GM23248 (cell line): ENCODE measurements around the gene DNAJC22. TPM values are rescaled to one million over a fixed set of nuclear protein-coding genes. Genes with fewer than 3 reads are reported as not detected.

Source experiments
- DNase-seq: peaks from one replicate; pipeline ENCODE4 v3.0.0-alpha.2; 2015
- H2AFZ ChIP-seq: fragments of 200-600 bp; sonication (generic); 2 replicates; pipeline ENCODE4 v1.6.1; 2016; ENCODE audit warnings: antibody characterized with exemption
- H3F3A ChIP-seq: fragments of 200-600 bp; sonication (generic); 2 replicates; pipeline ENCODE4 v1.6.1; 2016; ENCODE audit warnings: mild to moderate bottlenecking, antibody characterized with exemption, mixed run types; ENCODE audit not compliant: insufficient read depth
- H3K27ac ChIP-seq: fragments of 200-600 bp; sonication (generic); 2 replicates; pipeline ENCODE4 v1.5.1; 2016; ENCODE audit warnings: mild to moderate bottlenecking
- H3K27me3 ChIP-seq: fragments of 200-600 bp; sonication (generic); replicated peaks from 2 replicates; pipeline ENCODE4 v1.6.1; 2016; ENCODE audit warnings: mild to moderate bottlenecking; ENCODE audit not compliant: insufficient read depth
- H3K36me3 ChIP-seq: fragments of 200-600 bp; sonication (generic); 2 replicates; pipeline ENCODE4 v1.6.1; 2016; ENCODE audit warnings: low read depth, mild to moderate bottlenecking
- H3K4me1 ChIP-seq: fragments of 200-600 bp; sonication (generic); 2 replicates; pipeline ENCODE4 v1.6.1; 2016; ENCODE audit warnings: mild to moderate bottlenecking; ENCODE audit not compliant: insufficient read depth
- H3K4me2 ChIP-seq: fragments of 200-600 bp; sonication (generic); one replicate; pipeline ENCODE4 v1.6.1; 2016; ENCODE audit warnings: mild to moderate bottlenecking; ENCODE audit not compliant: unreplicated experiment
- H3K4me3 ChIP-seq: fragments of 200-600 bp; sonication (generic); 2 replicates; pipeline ENCODE4 v1.5.1; 2016; ENCODE audit warnings: mild to moderate bottlenecking
- H3K79me2 ChIP-seq: fragments of 200-600 bp; sonication (generic); 2 replicates; pipeline ENCODE4 v1.6.1; 2016; ENCODE audit warnings: mild to moderate bottlenecking; ENCODE audit not compliant: insufficient read depth
- H3K9ac ChIP-seq: fragments of 200-600 bp; sonication (generic); 2 replicates; pipeline ENCODE4 v1.6.1; 2016; ENCODE audit warnings: mild to moderate bottlenecking
- H3K9me2 ChIP-seq: fragments of 200-600 bp; sonication (generic); 2 replicates; pipeline ENCODE4 v1.6.1; 2016; ENCODE audit warnings: mixed run types, mild to moderate bottlenecking, moderate library complexity; ENCODE audit not compliant: insufficient read depth
- H3K9me3 ChIP-seq: fragments of 200-600 bp; sonication (generic); one replicate; pipeline ENCODE4 v1.6.1; 2017; ENCODE audit warnings: low read depth
- H4K20me1 ChIP-seq: fragments of 200-600 bp; sonication (generic); 2 replicates; pipeline ENCODE4 v1.6.0; 2016; ENCODE audit not compliant: insufficient read depth
- EZH2 ChIP-seq: fragments of 200-600 bp; sonication (generic); IDR thresholded peaks from 2 replicates; pipeline ENCODE4 v1.6.1; 2018; ENCODE audit warnings: antibody characterized with exemption, mild to moderate bottlenecking; ENCODE audit not compliant: insufficient read depth, poor library complexity, severe bottlenecking
- EZH2phosphoT487 ChIP-seq: fragments of 200-600 bp; sonication (generic); IDR thresholded peaks from 2 replicates; pipeline ENCODE4 v1.6.1; 2018; ENCODE audit warnings: antibody characterized with exemption, moderate library complexity, mild to moderate bottlenecking, low read depth; ENCODE audit not compliant: insufficient read depth
- WGBS, 2 experiments: methylation state at CpG; one replicate each; pipeline ENCODE4 v1.1.6; 2015 to 2017; ENCODE audit warnings: low lambda C conversion rate in 2 of 2, low coverage in 1 of 2; ENCODE audit errors: missing lambda C conversion rate in 2 of 2; 5-methylcytosine and 5-hydroxymethylcytosine counted together
- in situ Hi-C: fragments of 300-500 bp; cut with MboI; formaldehyde crosslinking; loops from 2 replicates; pipeline ENCODE4 v1.15.0; 2020
- polyA plus RNA-seq: library from polyadenylated mRNA; unstranded; fragments of >200 nt; fragmentation: Nextera tagmentation; extraction: Ambion mirVana; gene quantifications from 2 replicates; pipeline ENCODE4 v1.2.1, GENCODE V29; 2016
- total RNA-seq: library from RNA; depleted of rRNA; stranded (reverse); fragments of >200 nt; shearing (Covaris generic); gene quantifications from 2 replicates; pipeline ENCODE4 v1.2.3, GENCODE V29; 2014

The DNAJC22 gene
- total and polyA plus RNA-seq, 2 experiments from 2014 or later: 0.69 to 2.5 TPM

- H3K4me1 ChIP-seq: peaks cover 17% of the 10 kb centered on the region
- DNase-seq: no peak
- WGBS, 2 experiments: 29 to 32% methylated on average over 16 to 21 of the region's 21 CpGs
- in situ Hi-C loops: no loop called here
- H3K4me3 ChIP-seq: no peak overlapping the region
- H3K79me2 ChIP-seq: no peaks in the 10 kb centered on the region
- no peaks in the 10 kb centered on the region for H3K9me3 ChIP-seq
- no peaks in the 10 kb centered on the region for H3K36me3 ChIP-seq
- no peak overlapping the region for H3K9ac ChIP-seq
- H4K20me1 ChIP-seq: no peaks in the 10 kb centered on the region
- H3F3A ChIP-seq: 0 out of 2 replicates have a peak, but pooled peaks cover 4% of the 10 kb centered on the region
- H2AFZ ChIP-seq: peak overlapping the region; percentile 71; the same call in 1 of the 2 replicates
- TF ChIP-seq EZH2phosphoT487 (no peak), EZH2 (no peak)
- H3K9me2 ChIP-seq: no peaks in the 10 kb centered on the region
- no peak overlapping the region for H3K27ac ChIP-seq
- H3K27me3 ChIP-seq: peaks cover 57% of the 10 kb centered on the region
- H3K4me2 ChIP-seq: peak overlapping the region; percentile 70
Observed at GRCh38 chr12:49341777-49342065, 5.0 kb upstream of the DNAJC22 start.

DNA sequence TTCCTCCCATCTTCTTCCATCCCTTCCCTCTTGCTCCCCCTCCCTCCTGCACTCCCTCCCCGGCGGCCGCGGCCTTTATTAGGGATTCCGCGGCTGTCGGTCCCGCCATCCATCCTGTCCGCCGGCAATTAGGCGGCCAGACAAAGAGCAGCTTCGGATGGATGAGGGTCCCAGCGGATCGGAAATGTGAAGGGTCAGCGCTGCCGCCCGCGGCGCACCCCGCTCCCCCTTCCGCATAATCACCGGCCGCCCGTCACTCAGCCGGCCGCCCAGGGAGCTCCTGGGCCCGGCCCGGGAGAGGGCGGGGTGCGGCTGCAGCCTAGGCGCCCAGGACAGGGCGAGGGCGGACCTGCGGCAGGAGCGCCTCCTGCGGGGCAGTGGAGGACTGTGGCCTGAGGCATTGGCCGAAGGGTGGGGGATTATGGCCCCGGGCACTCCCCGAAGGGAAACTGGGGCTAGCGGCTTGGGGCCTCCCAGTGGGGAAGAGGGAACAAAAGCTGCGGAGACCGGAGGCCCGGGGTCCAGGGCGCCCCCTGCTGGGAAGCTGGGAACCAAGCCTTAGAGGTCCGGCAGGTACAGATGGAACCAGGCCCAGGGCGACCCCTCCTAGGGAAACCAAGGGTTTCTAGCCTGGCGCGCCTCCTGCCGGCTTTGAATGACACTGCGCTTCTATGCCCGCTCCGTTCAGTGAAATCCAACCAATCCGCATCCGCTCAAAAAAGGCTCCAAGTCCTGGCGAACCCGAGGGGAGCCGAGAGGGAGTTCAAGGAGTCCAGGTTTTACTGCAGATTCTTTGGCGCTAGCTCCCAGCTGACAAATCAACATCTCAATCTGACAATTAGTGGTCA, 4.4 kb upstream of the DNAJC22 start:
- peaks cover 55% of the 10 kb centered on the region for H3K27me3 ChIP-seq
- H3F3A ChIP-seq: 0 out of 2 replicates have a peak, but pooled peaks cover 4% of the 10 kb centered on the region
- H4K20me1 ChIP-seq: no peaks in the 10 kb centered on the region
- no peak overlapping the region for H3K27ac ChIP-seq
- in situ Hi-C loops: no loop called here
- H3K4me1 ChIP-seq: peaks cover 21% of the 10 kb centered on the region
- H3K9me2 ChIP-seq: no peaks in the 10 kb centered on the region
- H3K4me2 ChIP-seq: peak overlapping the region; percentile 70
- H3K36me3 ChIP-seq: no peaks in the 10 kb centered on the region
- H3K79me2 ChIP-seq: no peaks in the 10 kb centered on the region
- H3K9ac ChIP-seq: no peak overlapping the region
- peak; percentile 75 for TF ChIP-seq EZH2
- TF ChIP-seq EZH2phosphoT487: no peak
- WGBS, 2 experiments: 2 to 3% methylated on average over 52 to 58 of the region's 58 CpGs
- H3K9me3 ChIP-seq: no peaks in the 10 kb centered on the region
- peak overlapping the region; percentile 67 for H3K4me3 ChIP-seq
- peak overlapping the region; percentile 71 for H2AFZ ChIP-seq
- peak; percentile 81 for DNase-seq

DNA sequence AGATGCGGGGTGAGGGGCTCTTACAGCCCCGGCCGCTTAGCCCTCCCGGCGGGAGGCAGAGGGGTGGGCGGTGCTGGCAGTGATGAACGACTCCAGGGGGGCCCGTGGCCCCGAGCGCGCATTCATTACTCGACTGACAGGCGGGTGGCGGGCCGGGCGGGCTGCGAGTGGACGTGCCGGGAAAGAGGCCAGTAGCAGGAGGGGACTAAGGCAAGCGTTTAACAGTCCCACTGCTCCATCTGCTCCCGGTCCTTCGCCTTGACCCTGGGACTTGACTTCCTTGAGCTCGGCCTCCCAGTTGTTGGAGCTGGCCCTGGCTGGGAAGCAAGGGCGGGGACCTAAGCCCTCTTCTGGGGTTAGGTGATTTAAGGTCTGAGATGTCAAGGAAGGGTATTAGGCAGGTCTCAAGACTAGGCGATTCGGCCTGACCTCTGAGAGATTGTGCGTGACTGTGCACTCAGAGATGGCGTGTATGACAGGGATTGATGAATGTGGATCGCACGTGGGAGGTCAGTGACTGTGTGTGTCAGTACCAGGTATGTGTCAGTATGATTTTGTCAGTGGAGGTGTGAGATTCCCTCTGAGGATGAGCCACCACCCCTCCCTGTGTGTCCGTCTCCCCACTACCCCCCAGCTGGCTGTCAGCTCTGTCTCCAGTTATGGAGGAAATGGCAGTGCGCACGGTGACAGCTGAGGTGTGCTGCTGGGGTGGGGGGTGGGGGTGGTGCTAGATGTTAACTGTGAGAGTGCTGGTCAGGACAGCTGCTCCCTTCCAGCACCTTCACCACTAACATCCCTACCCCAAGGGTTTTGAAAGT, 3.6 kb upstream of the DNAJC22 start:
- 0 out of 2 replicates have a peak, but pooled peaks cover 4% of the 10 kb centered on the region for H3F3A ChIP-seq
- no peaks in the 10 kb centered on the region for H3K36me3 ChIP-seq
- TF ChIP-seq EZH2 (no peak), EZH2phosphoT487 (no peak)
- in situ Hi-C loops: no loop called here
- H3K27me3 ChIP-seq: peaks cover 52% of the 10 kb centered on the region
- peaks cover 20% of the 10 kb centered on the region for H3K4me1 ChIP-seq
- H3K4me3 ChIP-seq: peak overlapping the region; percentile 67
- peak; percentile 33 for DNase-seq
- peak overlapping the region; percentile 71; the same call in 1 of the 2 replicates for H2AFZ ChIP-seq
- H4K20me1 ChIP-seq: no peaks in the 10 kb centered on the region
- 6 to 7% methylated on average over 21 to 33 of the region's 33 CpGs for WGBS, 2 experiments
- peak overlapping the region; percentile 70 for H3K4me2 ChIP-seq
- H3K9me3 ChIP-seq: no peaks in the 10 kb centered on the region
- H3K27ac ChIP-seq: no peak overlapping the region
- H3K79me2 ChIP-seq: no peaks in the 10 kb centered on the region
- H3K9ac ChIP-seq: no peak overlapping the region
- H3K9me2 ChIP-seq: no peaks in the 10 kb centered on the region

DNA sequence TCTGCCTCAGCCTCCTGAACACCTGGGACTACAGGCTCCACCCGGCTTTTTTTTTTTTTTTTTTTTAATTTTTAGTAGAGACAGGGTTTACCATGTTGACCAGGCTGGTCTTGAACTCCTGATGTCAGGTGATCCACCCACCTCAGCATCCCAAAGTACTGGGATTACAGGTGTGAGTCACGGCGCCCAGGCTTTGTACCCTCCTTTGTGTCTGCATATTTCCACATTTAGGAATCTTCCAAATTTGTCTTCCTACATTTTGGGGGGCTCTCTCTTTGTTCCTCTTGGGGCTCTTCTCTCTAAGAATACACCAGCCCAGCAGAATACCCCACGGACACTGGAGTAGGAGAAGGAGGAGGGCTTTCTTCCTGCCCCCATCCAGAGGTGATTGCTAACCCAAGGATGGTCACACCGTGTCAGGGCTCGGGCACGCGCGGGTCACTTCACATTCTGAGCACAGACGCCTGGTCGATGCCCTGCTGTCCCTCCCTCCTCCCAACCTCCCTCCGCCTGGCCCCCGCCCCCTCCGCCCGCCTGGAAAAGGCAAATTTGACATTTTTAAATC, 2.1 kb upstream of the DNAJC22 start:
- H3K4me3 ChIP-seq: no peak overlapping the region
- no peak overlapping the region for H2AFZ ChIP-seq
- DNase-seq: no peak
- H3K9me3 ChIP-seq: no peaks in the 10 kb centered on the region
- H3K4me1 ChIP-seq: peaks cover 20% of the 10 kb centered on the region
- in situ Hi-C loops: no loop called here
- no peaks in the 10 kb centered on the region for H3K36me3 ChIP-seq
- 0 out of 2 replicates have a peak, but pooled peaks cover 4% of the 10 kb centered on the region for H3F3A ChIP-seq
- H3K27me3 ChIP-seq: peaks cover 52% of the 10 kb centered on the region
- 15 to 22% methylated on average over 14 to 15 of the region's 15 CpGs for WGBS, 2 experiments
- no peaks in the 10 kb centered on the region for H3K9me2 ChIP-seq
- H3K4me2 ChIP-seq: no peak overlapping the region
- H3K79me2 ChIP-seq: no peaks in the 10 kb centered on the region
- no peak overlapping the region for H3K9ac ChIP-seq
- no peak overlapping the region for H3K27ac ChIP-seq
- no peaks in the 10 kb centered on the region for H4K20me1 ChIP-seq
- TF ChIP-seq EZH2phosphoT487 (no peak), EZH2 (no peak)
